ELR (cell line): ENCODE data around the gene CYP19A1.

Experiments
- DNase-seq: peaks from one replicate; pipeline ENCODE4 v3.0.0-alpha.2; 2015; ENCODE audit warnings: low read depth

CYP19A1 gene

DNA sequence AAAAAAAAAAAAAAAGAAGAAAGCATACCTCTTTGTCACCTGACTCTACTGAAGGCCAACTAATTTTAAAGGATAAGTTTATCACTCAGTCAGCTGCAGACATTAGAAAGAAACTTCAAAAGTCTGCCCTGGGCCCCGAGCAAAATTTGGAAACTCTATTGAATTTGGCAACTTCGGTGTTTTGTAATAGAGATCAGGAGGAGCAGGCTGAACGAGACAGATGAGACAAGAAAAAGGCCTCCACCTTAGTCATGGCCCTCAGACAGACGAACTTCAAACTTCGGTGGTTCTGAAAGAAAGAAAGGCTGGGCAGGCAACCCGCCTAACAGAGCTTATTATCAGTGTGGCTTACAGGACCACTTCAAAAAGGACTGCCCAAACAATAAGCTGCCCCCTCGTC, 21.6 kb upstream of the CYP19A1 start:
- DNase-seq: no peak

- DNase-seq: no peak
These were observed 18.6 kb upstream of the CYP19A1 start for GRCh38 chr15:51356983-51357382.

DNA sequence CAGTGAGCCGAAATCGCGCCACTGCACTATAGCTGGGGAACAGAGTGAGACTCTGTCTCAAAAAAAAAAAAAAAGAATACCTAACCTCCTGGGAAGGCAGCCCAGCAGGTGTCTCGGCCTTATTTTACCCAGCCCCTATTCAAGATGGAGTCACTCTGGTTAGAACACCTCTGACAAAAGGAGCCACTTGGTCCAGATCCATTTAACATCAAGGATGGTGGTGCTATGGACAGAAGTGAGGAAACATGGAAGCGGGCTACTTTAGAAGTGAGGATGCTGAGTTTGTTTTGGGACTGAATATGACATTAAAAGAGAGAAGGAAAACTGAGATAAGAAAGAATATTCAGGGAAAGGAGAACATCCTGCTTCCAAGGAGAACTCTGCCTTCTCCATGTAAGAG, 17.8 kb upstream of the CYP19A1 start:
- DNase-seq: no peak

GRCh38 chr15:51355096-51355495, 16.7 kb upstream of the CYP19A1 start:
- DNase-seq: no peak

DNA sequence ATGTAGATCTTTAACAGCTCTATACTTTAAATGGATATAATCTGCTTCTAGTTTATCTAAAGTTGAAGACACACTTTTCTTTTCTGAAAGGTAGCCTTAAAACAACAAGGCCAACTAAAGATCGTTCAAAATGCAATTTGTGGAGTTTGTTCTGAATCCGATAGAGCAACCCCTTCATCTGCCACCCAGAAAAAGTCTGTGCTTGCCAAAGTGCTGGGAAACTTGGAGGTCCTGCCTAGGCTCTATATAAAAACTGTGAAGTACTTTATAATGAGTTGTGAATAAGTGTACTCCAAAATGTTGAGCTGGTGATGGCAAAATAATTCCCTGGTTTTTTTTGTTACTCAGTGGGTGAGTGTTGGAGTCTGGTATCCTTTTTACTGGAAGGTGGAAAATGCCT, 15.6 kb upstream of the CYP19A1 start:
- no peak for DNase-seq

DNA sequence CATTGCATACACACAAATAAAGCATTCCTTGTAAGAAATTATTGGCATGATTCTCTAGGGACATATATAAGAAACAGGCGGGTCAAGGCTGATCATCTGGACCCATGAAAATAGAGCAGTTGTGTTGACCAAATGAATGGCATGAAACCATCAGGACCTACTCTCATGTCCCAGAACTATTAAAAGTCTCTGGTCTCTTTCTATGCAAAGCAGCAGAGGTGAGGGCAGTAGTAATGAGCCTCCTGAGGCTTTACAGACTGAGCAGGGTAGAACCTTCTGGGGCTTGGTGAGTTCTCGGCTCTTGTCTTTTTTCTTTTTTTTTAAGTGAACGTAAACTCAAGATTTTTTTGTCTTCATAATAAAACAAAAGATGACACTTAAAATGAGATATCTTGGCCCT, 12.3 kb upstream of the CYP19A1 start:
- no peak for DNase-seq

DNA sequence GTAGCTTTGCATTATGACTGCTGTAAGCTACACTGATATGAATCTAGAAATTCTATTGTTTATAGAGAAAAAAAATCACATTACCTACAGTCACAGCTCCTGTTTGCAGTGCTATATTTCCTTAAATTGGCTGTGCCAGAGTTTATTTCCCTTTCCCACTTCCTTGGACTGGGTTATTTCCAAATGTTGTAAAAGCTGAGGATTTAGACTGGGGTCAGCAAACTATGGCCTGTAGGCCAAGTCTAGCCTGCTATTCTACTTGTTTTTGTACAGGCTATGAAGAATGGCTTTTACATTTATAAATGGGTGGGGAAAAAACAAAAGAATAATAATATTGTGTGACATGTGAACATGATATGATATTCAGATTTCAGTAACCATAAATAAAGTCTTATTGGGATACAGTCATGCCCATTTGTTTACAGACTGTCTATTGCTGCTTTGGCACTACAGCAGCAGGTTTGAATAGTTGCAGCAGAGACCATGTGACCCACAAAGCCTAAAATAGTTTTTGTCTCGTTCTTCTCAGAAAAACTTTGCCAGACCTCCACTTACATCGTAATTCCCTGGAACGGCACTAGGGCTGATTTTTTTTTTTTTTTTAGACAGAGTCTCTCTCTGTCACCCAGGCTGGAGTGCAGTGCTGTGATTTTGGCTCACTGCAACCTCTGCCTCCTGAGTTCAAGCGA, 10.9 kb upstream of the CYP19A1 start:
- no peak for DNase-seq

- DNase-seq: no peak
These were observed 10.3 kb upstream of the CYP19A1 start for GRCh38 chr15:51348688-51349087.

- no peak for DNase-seq
These were observed 7.7 kb upstream of the CYP19A1 start for GRCh38 chr15:51346136-51346535.

GRCh38 chr15:51343466-51343865, 5.1 kb upstream of the CYP19A1 start:
- DNase-seq: no peak

GRCh38 chr15:51342227-51342999, 4.0 kb upstream of the CYP19A1 start:
- DNase-seq: no peak

DNA sequence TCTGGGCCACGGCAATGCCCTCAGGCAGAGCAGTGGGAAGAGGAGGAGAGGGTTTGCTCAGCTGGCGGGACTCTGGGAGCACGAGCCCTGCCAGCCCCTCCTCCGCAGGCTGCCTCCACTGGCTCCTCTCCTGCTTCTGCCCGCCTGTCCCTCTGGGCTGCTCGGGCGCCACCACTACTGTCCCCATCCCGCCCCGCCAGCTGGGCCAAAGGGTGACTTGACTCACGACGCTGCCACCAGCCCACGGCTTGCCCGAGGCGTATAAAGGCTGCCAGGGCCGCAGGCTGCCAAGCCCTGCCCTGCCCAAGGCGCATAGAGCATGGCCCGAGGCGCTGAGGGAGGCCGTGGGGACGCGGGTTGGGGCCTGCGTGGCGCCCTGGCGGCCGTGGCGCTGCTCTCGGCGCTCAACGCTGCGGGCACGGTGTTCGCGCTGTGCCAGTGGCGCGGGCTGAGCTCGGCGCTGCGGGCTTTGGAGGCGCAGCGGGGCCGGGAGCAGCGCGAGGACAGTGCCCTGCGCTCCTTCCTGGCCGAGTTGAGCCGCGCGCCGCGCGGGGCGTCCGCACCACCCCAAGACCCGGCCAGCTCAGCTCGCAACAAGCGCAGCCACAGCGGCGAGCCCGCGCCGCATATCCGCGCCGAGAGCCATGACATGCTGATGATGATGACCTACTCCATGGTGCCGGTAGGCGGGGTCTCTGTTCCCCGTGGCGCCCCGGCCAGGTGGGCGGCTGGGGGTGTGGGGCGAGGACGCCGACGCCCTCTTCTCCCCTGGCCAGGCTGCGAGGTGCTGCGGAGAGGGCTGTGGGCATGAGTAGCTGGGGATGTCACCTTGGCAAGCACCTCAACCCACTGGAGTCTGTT, 3.2 kb upstream of the CYP19A1 start, which contains the start of gene GLDN:
Gene GLDN, plus strand, starts transcription at position 290 of the 861 bp plus-strand sequence. Its CDS starts 30 bp downstream, at position 320.
- DNase-seq: peak; percentile 3

DNA sequence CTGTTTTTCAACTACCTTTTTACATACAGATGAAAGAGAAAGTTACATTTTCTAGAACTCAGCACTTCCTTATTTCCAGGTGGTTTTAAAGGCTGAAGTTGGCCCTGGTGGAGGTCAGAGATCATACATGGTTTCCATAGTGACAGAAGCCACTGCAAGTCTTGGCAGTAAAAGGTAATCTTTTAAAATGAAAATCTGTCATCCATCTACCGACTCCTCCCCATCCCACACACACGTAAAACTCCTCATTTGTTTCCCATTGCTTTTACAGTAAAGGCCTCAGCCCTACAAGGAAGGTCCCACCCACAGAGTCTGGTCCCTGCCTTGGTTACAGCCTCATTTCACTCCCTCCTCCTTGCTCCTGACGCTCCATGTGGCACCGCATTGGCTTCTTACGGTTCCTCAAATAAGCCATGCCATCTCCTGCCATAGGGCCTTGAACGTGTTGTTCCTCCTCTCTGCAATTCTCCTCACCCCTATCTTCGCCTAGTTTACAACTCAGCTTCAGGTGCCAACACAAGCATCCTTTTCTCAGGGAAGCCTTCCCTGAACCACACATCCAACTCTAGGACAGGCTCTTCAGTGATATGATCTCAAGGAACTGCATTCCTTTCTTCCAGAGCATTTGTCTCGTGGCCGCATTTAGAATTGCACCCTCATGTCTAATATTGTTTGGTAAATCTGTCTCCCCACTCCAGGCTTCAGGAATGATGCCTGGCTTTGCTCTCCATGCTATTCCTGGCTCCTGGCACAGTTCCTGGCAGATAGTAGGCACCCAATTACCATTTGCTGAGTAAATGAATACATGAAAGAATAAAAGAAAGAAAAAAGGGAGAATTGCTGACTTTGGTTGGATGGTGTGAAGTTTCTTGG, 2.6 kb downstream of the CYP19A1 start:
- DNase-seq: peak; percentile 22

- no peak for DNase-seq
These were observed 3.3 kb downstream of the CYP19A1 start for GRCh38 chr15:51335087-51335486.

DNA sequence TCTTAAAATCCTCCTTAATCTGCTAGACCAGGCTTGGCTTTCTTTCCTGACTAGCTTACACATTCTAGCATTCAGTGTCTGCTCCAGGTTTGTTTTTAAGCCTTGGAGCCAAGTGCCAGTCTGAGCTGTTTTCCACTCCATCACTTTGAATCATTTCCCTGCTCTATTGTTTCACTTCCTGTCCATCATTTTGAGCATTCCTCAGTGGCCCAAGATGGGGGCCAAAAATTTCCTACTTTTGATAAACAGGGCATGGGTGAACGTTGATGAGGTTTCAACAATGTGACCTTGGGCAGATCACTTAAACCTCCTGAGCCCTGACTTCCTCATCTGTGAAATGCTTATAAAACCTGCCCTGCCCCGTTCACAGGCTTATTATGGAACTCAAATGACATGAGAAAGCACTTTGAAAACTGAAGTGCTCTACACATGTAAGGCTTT, 4.4 kb downstream of the CYP19A1 start:
- no peak for DNase-seq

DNA sequence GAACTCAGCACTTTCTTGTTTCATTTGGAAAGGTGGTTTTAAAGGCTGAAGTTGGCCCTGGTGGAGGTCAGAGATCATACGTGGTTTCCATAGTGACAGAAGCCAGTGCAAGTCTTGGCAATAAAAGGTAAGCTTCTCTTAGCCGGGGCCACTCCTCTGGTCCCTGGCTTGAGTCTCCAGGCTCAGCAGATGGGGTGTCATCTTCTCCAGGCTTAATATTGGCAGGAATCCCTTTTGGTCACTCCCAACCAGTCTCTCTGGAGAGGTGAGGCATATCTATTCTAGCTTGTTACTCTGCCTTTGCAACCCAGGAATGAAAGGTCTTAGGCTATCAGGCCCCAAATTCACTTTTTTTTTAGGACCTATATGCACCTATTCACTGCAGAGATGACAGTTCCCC, 4.8 kb downstream of the CYP19A1 start:
- no peak for DNase-seq

DNA sequence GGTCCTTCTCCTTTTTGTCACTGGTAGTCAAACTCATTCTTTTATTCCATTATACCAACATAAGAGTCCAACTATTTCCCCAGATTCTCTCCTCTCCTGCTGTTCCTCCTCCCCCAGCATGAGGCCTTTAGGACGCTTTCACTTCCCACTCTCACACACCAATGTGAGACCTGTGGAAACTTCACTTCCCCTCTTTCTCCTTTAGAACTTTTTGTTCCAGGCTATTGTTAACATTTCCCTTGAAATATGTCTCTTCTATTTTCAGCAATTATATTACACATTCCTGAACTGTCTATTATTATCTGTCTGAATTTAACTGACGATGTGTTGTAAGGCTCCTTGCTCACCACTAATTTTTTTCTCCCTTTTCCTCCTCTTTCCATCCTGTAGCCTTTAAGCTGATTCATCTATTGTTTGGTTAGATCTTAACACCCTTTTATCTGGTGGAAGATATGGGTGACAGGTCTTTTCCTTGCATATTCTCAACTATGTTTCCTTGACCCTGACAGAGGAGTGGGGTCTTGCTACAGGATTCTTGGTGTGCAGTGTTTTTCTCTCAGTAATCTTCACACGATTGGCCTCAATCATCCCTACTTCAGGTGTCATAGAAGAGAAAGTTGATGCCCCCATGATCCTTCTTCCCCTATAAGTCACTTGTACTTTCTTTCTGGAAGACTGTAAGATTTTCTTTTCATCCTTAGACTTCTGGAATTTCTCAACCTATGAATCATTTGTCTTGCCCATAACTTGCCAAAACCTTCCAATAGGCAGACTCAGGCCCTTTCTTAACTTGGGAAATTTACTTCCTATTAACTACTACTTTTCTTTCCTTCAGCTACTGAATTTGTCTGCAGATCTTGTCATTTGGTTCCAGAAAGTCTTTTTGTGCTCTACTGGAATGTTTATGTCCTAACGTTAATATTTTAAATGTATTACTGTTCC, 5.9 kb downstream of the CYP19A1 start:
- peak; percentile 15 for DNase-seq

- no peak for DNase-seq
These were observed 7.3 kb downstream of the CYP19A1 start for GRCh38 chr15:51331141-51331540.

DNA sequence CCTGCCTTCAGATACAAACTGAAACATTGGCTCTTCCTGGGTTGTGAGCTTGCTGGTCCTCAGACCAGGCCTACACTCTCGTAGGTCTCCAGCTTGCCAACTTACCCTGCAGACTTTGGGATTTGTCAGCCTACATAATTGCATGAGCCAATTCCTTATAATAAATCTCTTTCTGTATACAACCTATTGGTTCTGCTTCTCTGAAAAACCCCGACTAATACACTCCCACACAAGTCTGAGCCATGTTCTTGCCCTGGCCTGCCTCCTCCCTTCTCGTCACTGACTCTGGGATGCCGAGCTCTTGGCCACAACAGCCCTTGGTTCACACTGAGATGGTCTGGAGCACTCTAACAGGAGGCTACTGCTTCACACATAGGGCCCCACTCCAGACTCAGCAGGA, 9.5 kb downstream of the CYP19A1 start:
- DNase-seq: no peak

DNA sequence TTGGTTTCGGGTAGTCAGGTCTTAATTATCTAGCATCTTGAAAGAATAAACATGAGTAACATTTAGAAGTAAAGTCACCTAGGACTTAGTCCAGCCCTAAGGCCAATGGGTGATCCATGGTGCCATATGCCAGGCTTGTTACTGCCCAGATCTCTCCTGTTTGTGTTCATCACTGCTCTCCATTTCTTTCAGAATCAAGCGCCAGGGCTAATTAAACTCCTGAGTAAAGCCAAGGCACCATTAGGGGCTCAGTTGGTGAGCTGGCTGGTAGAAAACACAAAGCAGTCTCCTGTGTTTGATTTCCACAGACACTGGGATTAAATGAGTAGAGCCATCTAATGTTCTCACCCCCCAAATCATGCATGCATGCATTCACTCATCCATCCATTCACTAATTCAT, 11.3 kb downstream of the CYP19A1 start:
- no peak for DNase-seq
